Stomach smooth muscle (tissue), 2 donors: ENCODE results near the gene DPEP2NB.

Source experiments
- H3K27ac ChIP-seq: one replicate; pipeline ENCODE4 v1.7.0; 2013; ENCODE audit warnings: mild to moderate bottlenecking, low read length, inconsistent platforms
- H3K27me3 ChIP-seq, 2 donors: one replicate each; pipeline ENCODE4 v1.7.0; 2013; ENCODE audit warnings: low read length in 2 of 2; ENCODE audit not compliant: insufficient read depth in 2 of 2, control insufficient read depth in 1 of 2
- H3K36me3 ChIP-seq, 2 donors: one replicate each; pipeline ENCODE4 v1.7.0; 2013; ENCODE audit warnings: low read length in 2 of 2; ENCODE audit not compliant: control insufficient read depth in 2 of 2, insufficient read depth in 2 of 2
- H3K4me1 ChIP-seq: one replicate; pipeline ENCODE4 v1.7.0; 2013; ENCODE audit warnings: low read length; ENCODE audit not compliant: control insufficient read depth, insufficient read depth
- H3K4me3 ChIP-seq, 2 donors: one replicate each; pipeline ENCODE4 v1.7.0; 2013; ENCODE audit warnings: low read length in 2 of 2
- H3K9ac ChIP-seq, 2 donors: one replicate each; pipeline ENCODE4 v1.7.0; 2013; ENCODE audit warnings: low read length in 2 of 2, mild to moderate bottlenecking in 1 of 2
- H3K9me3 ChIP-seq, 2 donors: one replicate each; pipeline ENCODE4 v1.7.0; 2013; ENCODE audit warnings: low read length in 2 of 2; ENCODE audit not compliant: control insufficient read depth in 2 of 2
- donor health status: healthy.
- donor health status: Pancreatic carcinoma.

The DPEP2NB gene

GRCh38 chr16:68015681-68016080, at the start of gene DPEP2NB:
Gene DPEP2NB, minus strand, starts transcription at chr16:68015911. Its CDS starts 141 bp downstream, at chr16:68015770.
- Histone ChIP-seq H3K27ac (no peak within 1 kb of the TSS), H3K9ac (no peak within 1 kb of the TSS), H3K4me3 (no peak within 1 kb of the TSS), H3K9me3 (no peaks in the 10 kb centered on the region), H3K27me3 (no peaks in the 10 kb centered on the region), H3K4me1 (no peaks in the 10 kb centered on the region), H3K36me3 (no peaks in the 10 kb centered on the region)

- Histone ChIP-seq H3K27me3 (no peaks in the 10 kb centered on the region), H3K4me1 (no peaks in the 10 kb centered on the region), H3K36me3 (peaks cover 16 to 18% of the 10 kb centered on the region in 2 donors), H3K9ac (no peak overlapping the region), H3K4me3 (no peak overlapping the region), H3K9me3 (no peaks in the 10 kb centered on the region), H3K27ac (no peak overlapping the region)
Measured at GRCh38 chr16:68064791-68065365, 49.2 kb upstream of the DPEP2NB start.

GRCh38 chr16:68062910-68063393, 47.2 kb upstream of the DPEP2NB start:
- H3K27ac ChIP-seq: no peak overlapping the region
- no peak overlapping the region for H3K4me3 ChIP-seq
- H3K36me3 ChIP-seq: peaks cover 11 to 19% of the 10 kb centered on the region in 2 donors
- no peaks in the 10 kb centered on the region for H3K27me3 ChIP-seq
- H3K9me3 ChIP-seq: no peaks in the 10 kb centered on the region
- H3K4me1 ChIP-seq: no peaks in the 10 kb centered on the region
- H3K9ac ChIP-seq: no peak overlapping the region

GRCh38 chr16:68061396-68061795, 45.7 kb upstream of the DPEP2NB start:
- Histone ChIP-seq H3K27me3 (no peaks in the 10 kb centered on the region), H3K4me3 (no peak overlapping the region), H3K4me1 (no peaks in the 10 kb centered on the region), H3K27ac (no peak overlapping the region), H3K9ac (no peak overlapping the region), H3K36me3 (peaks cover 8 to 18% of the 10 kb centered on the region in 2 donors), H3K9me3 (no peaks in the 10 kb centered on the region)

GRCh38 chr16:68059804-68060203, 44.1 kb upstream of the DPEP2NB start:
- Histone ChIP-seq H3K27ac (no peak overlapping the region), H3K4me3 (no peak overlapping the region), H3K9ac (no peak overlapping the region), H3K9me3 (no peaks in the 10 kb centered on the region), H3K27me3 (no peaks in the 10 kb centered on the region), H3K36me3 (peaks cover 6 to 18% of the 10 kb centered on the region in 2 donors), H3K4me1 (no peaks in the 10 kb centered on the region)

- peaks cover 18 to 22% of the 10 kb centered on the region in 2 donors for H3K36me3 ChIP-seq
- no peak overlapping the region for H3K27ac ChIP-seq
- H3K9ac ChIP-seq: no peak overlapping the region
- H3K9me3 ChIP-seq: no peaks in the 10 kb centered on the region
- no peaks in the 10 kb centered on the region for H3K27me3 ChIP-seq
- no peak overlapping the region for H3K4me3 ChIP-seq
- H3K4me1 ChIP-seq: no peaks in the 10 kb centered on the region
Measured at GRCh38 chr16:68055395-68055794, 39.7 kb upstream of the DPEP2NB start.

- Histone ChIP-seq H3K36me3 (peaks cover 18 to 28% of the 10 kb centered on the region in 2 donors), H3K27ac (no peak overlapping the region), H3K9me3 (no peaks in the 10 kb centered on the region), H3K27me3 (no peaks in the 10 kb centered on the region), H3K9ac (no peak overlapping the region), H3K4me1 (no peaks in the 10 kb centered on the region), H3K4me3 (no peak overlapping the region)
Measured at GRCh38 chr16:68049449-68049848, 33.7 kb upstream of the DPEP2NB start.

DNA sequence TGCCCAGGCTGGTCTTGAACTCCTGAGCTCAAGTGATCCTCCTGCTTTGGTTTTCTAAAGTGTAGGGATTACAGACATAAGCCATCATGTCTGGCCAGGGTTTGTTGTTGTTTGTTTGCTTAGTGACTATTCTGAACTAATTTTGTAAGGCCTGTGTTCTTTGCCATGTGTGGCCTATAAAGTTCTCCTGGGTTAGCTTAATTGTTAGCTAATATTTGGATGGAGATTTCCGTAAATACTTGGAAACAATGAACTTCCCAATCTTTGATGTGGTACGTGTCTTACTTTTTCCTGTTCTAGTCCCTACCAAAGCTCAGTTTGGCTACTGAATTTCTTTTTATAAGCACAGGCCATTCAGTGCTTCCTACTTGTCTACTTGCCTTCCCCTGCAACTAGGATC, 32.3 kb upstream of the DPEP2NB start:
- H3K27ac ChIP-seq: no peak overlapping the region
- H3K4me1 ChIP-seq: no peaks in the 10 kb centered on the region
- H3K4me3 ChIP-seq: no peak overlapping the region
- no peak overlapping the region for H3K9ac ChIP-seq
- H3K27me3 ChIP-seq: no peaks in the 10 kb centered on the region
- peaks cover 12 to 18% of the 10 kb centered on the region in 2 donors for H3K36me3 ChIP-seq
- no peaks in the 10 kb centered on the region for H3K9me3 ChIP-seq

DNA sequence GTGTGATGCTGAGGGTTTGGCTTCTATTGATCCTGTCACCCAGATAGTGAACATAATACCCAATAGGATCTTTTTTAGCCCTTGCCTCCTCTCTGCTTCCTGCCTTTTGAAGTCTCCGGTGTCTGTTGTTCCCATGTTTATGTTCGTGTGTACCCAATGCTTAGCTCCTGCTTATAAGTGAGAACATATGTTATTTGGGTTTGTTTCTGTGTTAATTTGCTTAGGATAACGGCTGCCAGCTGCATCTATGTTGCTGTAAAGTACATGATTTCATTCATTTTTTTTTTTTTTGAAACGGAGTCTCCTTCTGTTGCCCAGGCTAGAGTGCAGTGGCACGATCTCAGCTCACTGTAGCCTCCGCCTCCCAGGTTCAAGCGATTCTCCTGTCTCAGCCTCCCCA, 30.4 kb upstream of the DPEP2NB start:
- no peak overlapping the region for H3K27ac ChIP-seq
- no peaks in the 10 kb centered on the region for H3K27me3 ChIP-seq
- H3K4me1 ChIP-seq: no peaks in the 10 kb centered on the region
- no peaks in the 10 kb centered on the region for H3K9me3 ChIP-seq
- H3K9ac ChIP-seq: no peak overlapping the region
- peaks cover 8 to 16% of the 10 kb centered on the region in 2 donors for H3K36me3 ChIP-seq
- H3K4me3 ChIP-seq: no peak overlapping the region

DNA sequence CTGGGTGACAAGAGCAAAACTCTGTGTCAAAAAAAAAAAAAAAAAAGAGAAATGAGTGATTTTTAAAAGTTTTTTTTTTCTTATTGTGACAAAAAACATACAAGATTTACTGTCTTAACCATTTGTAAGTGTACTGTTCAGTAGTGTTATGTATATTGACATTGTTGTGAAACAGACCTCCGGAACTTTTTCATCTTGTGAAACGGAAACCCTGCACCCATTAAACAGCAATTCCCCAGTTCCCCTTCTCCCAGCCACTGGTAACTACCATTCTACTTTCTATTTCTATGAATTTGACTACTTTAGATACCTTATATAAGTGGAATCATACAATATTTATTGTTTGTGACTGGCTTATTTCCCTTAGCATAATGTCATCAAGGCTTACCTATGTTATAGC, 26.1 kb upstream of the DPEP2NB start:
- Histone ChIP-seq H3K36me3 (peaks cover 0 to 6% of the 10 kb centered on the region in 2 donors), H3K27ac (no peak overlapping the region), H3K9me3 (no peaks in the 10 kb centered on the region), H3K4me1 (peaks cover 5% of the 10 kb centered on the region), H3K27me3 (no peaks in the 10 kb centered on the region), H3K4me3 (no peak overlapping the region), H3K9ac (no peak overlapping the region)

- H3K4me1 ChIP-seq: peaks cover 5% of the 10 kb centered on the region
- no peak overlapping the region for H3K27ac ChIP-seq
- H3K9ac ChIP-seq: no peak overlapping the region
- H3K27me3 ChIP-seq: no peaks in the 10 kb centered on the region
- no peak overlapping the region for H3K4me3 ChIP-seq
- no peaks in the 10 kb centered on the region for H3K9me3 ChIP-seq
- H3K36me3 ChIP-seq: peaks cover 0 to 6% of the 10 kb centered on the region in 2 donors
Measured at GRCh38 chr16:68040506-68041288, 25.0 kb upstream of the DPEP2NB start.
